ACC112 (cell line): ENCODE data around the gene UNC5A.
"Not testable (repeated sequence)": the region's sequence is repeated elsewhere in the genome, so short reads cannot be mapped to it uniquely, and the experiment has no call there.

Experiments
- H2AFZ ChIP-seq: fragments of 200-600 bp; sonication (generic); one replicate; pipeline ENCODE4 v1.6.0; 2017; ENCODE audit warnings: antibody characterized with exemption, low read length; ENCODE audit not compliant: unreplicated experiment
- H3K27ac ChIP-seq: fragments of 200-600 bp; sonication (generic); 2 replicates; pipeline ENCODE4 v1.5.1; 2014; ENCODE audit warnings: low read depth, mild to moderate bottlenecking, antibody characterized with exemption, low read length, moderate library complexity
- H3K27me3 ChIP-seq: fragments of 200-600 bp; sonication (generic); 2 replicates; pipeline ENCODE4 v1.6.1; 2014; ENCODE audit warnings: mild to moderate bottlenecking, antibody characterized with exemption, low read length, moderate library complexity, mixed read lengths; ENCODE audit not compliant: insufficient read depth
- H3K36me3 ChIP-seq: fragments of 200-600 bp; sonication (generic); 2 replicates; pipeline ENCODE4 v1.6.1; 2016; ENCODE audit warnings: mild to moderate bottlenecking, antibody characterized with exemption, low read length, moderate library complexity, mixed read lengths; ENCODE audit not compliant: insufficient read depth
- H3K4me1 ChIP-seq: fragments of 200-600 bp; sonication (generic); one replicate; pipeline ENCODE4 v1.6.1; 2016; ENCODE audit warnings: low read length, mixed read lengths; ENCODE audit not compliant: insufficient read depth, unreplicated experiment, control insufficient read depth
- H3K4me3 ChIP-seq: fragments of 200-600 bp; sonication (generic); 2 replicates; pipeline ENCODE4 v1.5.1; 2014; ENCODE audit warnings: mild to moderate bottlenecking, low read depth, low read length
- H3K79me2 ChIP-seq: fragments of 200-600 bp; sonication (generic); one replicate; pipeline ENCODE4 v1.6.0; 2016; ENCODE audit warnings: low read length; ENCODE audit not compliant: control insufficient read depth, unreplicated experiment, insufficient read depth

The UNC5A gene

DNA sequence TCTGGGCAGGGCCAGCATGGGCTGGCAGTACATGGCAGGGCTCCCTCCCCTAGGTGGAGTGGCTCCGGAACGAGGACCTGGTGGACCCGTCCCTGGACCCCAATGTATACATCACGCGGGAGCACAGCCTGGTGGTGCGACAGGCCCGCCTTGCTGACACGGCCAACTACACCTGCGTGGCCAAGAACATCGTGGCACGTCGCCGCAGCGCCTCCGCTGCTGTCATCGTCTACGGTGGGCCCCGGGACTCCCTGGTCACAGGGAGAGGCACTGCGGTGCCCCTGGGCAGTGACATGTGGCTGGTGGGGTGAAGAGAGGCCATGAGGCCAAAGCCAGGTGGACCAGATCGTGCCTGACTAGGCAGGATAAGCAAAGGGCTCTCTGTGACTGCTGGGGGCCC, 58.4 kb downstream of the UNC5A start:
- H3K79me2 ChIP-seq: no peaks in the 10 kb centered on the region
- H2AFZ ChIP-seq: no peak overlapping the region
- H3K4me3 ChIP-seq: no peak overlapping the region
- no peak overlapping the region for H3K27ac ChIP-seq
- no peaks in the 10 kb centered on the region for H3K4me1 ChIP-seq
- no peaks in the 10 kb centered on the region for H3K36me3 ChIP-seq
- H3K27me3 ChIP-seq: peaks cover 57% of the 10 kb centered on the region

DNA sequence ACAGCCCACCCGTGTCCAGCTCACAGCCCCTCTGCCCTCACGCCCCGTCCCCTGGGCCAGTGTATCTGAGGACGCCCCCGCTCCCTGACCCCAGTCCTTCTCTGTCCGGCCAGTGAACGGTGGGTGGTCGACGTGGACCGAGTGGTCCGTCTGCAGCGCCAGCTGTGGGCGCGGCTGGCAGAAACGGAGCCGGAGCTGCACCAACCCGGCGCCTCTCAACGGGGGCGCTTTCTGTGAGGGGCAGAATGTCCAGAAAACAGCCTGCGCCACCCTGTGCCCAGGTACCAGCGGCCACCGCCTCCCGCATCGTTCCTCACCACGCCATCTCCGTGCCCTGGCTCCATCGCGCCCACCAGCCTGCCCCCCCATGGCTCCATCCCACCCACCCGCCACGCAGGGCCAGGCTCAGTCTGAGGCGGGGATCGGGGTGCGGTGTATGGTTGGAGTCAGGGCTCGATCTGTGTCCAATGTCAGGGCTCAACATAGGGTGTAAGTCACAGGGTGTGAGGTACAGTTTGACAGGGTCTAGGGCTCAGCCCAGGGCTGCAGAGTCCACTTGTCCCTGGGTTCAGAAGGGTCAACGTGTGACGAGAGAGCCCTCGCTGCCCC, 59.2 kb downstream of the UNC5A start:
- H3K4me3 ChIP-seq: no peak overlapping the region
- no peak overlapping the region for H3K27ac ChIP-seq
- H3K79me2 ChIP-seq: no peaks in the 10 kb centered on the region
- no peak overlapping the region for H2AFZ ChIP-seq
- no peaks in the 10 kb centered on the region for H3K36me3 ChIP-seq
- no peaks in the 10 kb centered on the region for H3K4me1 ChIP-seq
- peaks cover 57% of the 10 kb centered on the region for H3K27me3 ChIP-seq

DNA sequence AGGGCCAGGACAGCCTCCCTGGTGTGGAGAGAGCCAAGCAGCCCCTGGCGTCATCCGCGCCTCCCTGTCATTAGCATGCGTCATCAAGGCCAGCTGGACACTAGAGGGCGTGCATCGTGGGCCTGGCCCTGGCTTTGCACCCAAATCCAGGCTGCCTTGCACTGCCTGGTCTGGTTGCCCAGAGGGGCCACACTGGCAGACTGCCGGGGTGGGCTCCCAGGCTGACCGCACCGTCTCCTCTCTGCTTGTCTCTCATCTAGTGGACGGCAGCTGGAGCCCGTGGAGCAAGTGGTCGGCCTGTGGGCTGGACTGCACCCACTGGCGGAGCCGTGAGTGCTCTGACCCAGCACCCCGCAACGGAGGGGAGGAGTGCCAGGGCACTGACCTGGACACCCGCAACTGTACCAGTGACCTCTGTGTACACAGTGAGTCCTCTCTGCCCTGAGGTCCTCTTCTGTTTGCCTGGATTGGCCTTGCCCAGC, 59.8 kb downstream of the UNC5A start:
- H2AFZ ChIP-seq: no peak overlapping the region
- no peaks in the 10 kb centered on the region for H3K4me1 ChIP-seq
- no peak overlapping the region for H3K27ac ChIP-seq
- H3K27me3 ChIP-seq: peaks cover 57% of the 10 kb centered on the region
- no peaks in the 10 kb centered on the region for H3K79me2 ChIP-seq
- H3K36me3 ChIP-seq: no peaks in the 10 kb centered on the region
- no peak overlapping the region for H3K4me3 ChIP-seq

DNA sequence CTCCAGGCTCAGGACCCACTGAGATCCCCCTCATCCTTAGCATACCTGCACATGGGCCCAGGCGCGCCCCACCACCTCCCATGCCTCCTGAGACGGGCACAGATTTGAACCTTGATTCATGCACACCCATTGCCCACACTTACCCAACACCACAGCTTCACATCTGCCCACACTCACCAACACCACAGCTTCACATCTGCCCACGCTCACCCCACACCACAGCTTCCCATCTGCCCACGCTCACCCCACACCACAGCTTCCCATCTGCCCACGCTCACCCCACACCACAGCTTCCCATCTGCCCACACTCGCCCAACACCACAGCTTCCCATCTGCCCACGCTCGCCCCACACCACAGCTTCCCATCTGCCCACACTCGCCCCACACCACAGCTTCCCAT, 60.3 kb downstream of the UNC5A start:
- H3K27me3 ChIP-seq: peaks cover 57% of the 10 kb centered on the region
- H3K36me3 ChIP-seq: not testable (repeated sequence)

DNA sequence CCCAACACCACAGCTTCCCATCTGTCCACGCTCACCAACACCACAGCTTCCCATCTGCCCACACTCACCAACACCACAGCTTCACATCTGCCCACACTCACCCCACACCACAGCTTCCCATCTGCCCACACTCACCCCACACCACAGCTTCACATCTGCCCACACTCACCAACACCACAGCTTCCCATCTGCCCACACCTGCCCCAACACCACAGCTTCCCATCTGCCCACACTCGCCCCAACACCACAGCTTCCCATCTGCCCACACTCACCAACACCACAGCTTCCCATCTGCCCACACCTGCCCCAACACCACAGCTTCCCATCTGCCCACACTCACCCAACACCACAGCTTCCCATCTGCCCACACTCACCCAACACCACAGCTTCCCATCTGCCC, 62.2 kb downstream of the UNC5A start:
- H3K4me3 ChIP-seq, H3K4me1 ChIP-seq, H3K27ac ChIP-seq, H3K36me3 ChIP-seq, H3K79me2 ChIP-seq, H2AFZ ChIP-seq: not testable (repeated sequence)
- H3K27me3 ChIP-seq: peaks cover 56% of the 10 kb centered on the region

More for the DNA sequence above, 60.3 kb downstream of the UNC5A start:
- not testable (repeated sequence) for H3K79me2 ChIP-seq, H3K4me1 ChIP-seq, H3K27ac ChIP-seq, H2AFZ ChIP-seq, H3K4me3 ChIP-seq

DNA sequence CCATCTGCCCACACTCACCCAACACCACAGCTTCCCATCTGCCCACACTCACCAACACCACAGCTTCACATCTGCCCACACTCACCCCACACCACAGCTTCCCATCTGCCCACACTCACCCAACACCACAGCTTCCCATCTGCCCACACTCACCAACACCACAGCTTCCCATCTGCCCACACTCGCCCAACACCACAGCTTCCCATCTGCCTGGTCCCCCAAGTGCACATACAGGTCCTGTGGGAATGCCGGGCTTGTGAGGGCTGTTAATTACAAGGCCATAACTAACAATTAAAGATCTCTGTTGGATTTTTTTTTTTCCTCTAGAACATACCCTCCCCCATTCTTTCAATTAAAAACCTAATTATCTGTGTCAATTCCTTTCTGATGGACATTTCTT, 62.7 kb downstream of the UNC5A start:
- H3K4me3 ChIP-seq, H2AFZ ChIP-seq, H3K4me1 ChIP-seq, H3K27ac ChIP-seq, H3K36me3 ChIP-seq, H3K79me2 ChIP-seq: not testable (repeated sequence)
- H3K27me3 ChIP-seq: peaks cover 57% of the 10 kb centered on the region

DNA sequence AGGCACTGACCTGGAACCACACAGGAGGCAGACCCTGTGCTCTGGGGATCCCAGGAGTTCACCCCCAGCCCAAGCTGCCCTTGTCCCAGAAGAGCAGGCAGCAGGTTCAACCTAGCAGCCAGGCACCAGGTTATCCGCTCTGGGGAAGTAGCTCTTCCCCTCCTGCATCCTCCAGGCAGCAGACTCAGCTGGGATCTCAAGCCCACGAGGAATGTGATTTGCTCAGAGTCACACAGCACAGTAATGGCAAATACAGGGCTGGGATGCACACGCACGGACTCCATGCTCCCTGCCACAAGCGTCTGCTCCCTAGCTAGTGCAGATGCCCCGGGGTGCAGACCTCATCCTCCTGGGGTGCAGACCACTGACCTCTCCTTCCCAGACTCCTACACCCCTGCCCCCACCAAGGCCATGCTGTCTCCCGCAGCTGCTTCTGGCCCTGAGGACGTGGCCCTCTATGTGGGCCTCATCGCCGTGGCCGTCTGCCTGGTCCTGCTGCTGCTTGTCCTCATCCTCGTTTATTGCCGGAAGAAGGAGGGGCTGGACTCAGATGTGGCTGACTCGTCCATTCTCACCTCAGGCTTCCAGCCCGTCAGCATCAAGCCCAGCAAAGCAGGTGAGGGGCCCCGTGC, 63.3 kb downstream of the UNC5A start:
- H3K27ac ChIP-seq: no peak overlapping the region
- H3K36me3 ChIP-seq: no peaks in the 10 kb centered on the region
- no peak overlapping the region for H2AFZ ChIP-seq
- no peak overlapping the region for H3K4me3 ChIP-seq
- H3K27me3 ChIP-seq: peaks cover 55% of the 10 kb centered on the region
- H3K79me2 ChIP-seq: no peaks in the 10 kb centered on the region
- H3K4me1 ChIP-seq: no peaks in the 10 kb centered on the region

DNA sequence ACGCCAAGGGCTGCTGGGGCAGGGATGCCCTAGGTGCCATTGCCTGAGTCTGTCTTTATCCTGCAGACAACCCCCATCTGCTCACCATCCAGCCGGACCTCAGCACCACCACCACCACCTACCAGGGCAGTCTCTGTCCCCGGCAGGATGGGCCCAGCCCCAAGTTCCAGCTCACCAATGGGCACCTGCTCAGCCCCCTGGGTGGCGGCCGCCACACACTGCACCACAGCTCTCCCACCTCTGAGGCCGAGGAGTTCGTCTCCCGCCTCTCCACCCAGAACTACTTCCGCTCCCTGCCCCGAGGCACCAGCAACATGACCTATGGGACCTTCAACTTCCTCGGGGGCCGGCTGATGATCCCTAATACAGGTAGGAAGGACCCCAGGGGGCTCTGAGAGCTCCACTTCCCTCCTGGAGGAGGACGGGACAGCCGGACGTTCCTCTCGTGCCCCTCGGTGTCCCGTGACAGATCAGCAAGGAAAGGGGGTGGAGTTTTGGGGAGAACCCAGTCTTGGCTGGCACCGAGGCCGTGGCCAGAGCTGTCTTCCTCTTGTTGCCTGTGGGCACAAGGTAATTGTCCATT, 63.9 kb downstream of the UNC5A start:
- no peak overlapping the region for H2AFZ ChIP-seq
- peaks cover 58% of the 10 kb centered on the region for H3K27me3 ChIP-seq
- no peak overlapping the region for H3K27ac ChIP-seq
- H3K4me3 ChIP-seq: no peak overlapping the region
- H3K36me3 ChIP-seq: no peaks in the 10 kb centered on the region
- H3K79me2 ChIP-seq: no peaks in the 10 kb centered on the region
- no peaks in the 10 kb centered on the region for H3K4me1 ChIP-seq

DNA sequence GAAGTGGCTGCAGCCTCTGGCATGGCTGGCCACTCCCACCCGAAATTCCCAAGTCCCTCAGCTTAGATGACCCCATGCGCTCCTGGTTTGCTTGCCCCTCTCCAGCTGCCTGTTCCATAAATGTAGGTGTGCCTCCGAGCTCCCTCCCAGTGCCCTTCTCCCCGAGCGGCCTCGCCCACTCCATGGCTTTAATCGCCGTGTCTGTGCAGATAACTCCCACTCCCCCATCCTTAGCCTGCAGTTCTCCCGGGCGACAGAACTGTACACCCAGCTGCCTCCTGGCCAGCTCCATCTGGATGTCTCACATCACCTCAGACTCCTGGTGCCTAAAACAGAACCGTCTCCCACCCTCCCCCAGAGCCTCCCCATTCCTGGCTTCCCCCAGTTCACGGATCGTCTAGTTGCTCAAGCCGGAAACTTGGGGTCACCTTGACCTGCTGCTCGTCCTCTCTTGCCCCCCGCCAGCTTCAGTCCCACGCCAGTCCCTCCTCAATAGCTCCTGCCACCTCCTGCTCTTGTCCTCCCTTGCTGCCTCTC, 64.7 kb downstream of the UNC5A start:
- Histone ChIP-seq H3K27ac (no peak overlapping the region), H3K4me1 (no peaks in the 10 kb centered on the region), H2AFZ (no peak overlapping the region), H3K79me2 (no peaks in the 10 kb centered on the region), H3K27me3 (peaks cover 59% of the 10 kb centered on the region), H3K4me3 (no peak overlapping the region), H3K36me3 (no peaks in the 10 kb centered on the region)

DNA sequence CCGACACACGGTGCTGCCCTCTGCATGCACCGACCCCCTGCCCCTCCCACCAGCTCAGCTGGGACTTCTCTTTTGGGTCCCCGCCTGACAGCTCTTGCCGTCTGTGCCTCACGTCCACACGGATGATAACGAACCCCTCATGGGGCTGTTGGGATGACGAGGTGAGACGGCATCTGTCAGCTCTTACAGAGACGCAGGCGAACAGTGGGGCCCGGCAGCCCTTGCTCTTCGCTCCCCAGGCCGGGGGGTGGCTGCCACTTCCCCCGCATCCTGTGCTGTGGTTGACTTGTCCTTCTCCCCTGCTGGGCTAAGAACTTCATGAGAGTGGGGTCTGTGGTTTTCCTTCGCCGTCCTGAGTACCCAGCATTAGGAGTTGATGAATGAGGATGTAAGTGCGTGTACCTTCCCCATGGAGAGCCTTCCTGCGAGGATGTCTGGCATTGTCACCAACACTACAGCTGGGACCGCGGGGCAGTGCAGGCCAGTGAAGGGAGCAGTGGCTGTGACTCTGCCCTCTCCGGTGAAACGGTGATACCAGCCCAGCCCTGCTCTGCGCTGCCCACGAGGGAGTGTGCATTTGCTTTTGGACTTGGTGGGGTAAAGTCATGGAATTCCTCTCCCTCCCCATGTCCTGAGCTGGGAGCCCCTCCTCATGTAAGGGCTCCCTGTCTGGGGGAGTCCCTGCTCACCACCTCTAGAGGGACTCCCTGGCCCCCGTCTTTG, 65.6 kb downstream of the UNC5A start:
- Histone ChIP-seq H2AFZ (no peak overlapping the region), H3K4me1 (no peaks in the 10 kb centered on the region), H3K36me3 (no peaks in the 10 kb centered on the region), H3K27me3 (peaks cover 59% of the 10 kb centered on the region), H3K79me2 (no peaks in the 10 kb centered on the region), H3K27ac (no peak overlapping the region), H3K4me3 (no peak overlapping the region)
